Activated CD4-positive, alpha-beta T cell treated with anti-CD3 and anti-CD28 coated beads, Interleukin-2, amount 50 U/mL, for 16 hours (primary cell): ENCODE measurements around the gene MYO1G.

ENCODE experiments used
- DNase-seq: peaks from one replicate; pipeline ENCODE4 v3.0.0-alpha.2; 2020

The MYO1G gene

GRCh38 chr7:44980393-44981034 is 1.7 kb upstream of the MYO1G start:
- DNase-seq, result peak; percentile 90

- DNase-seq, result no peak
Observed at GRCh38 chr7:44979481-44980392, 922 bp upstream of the MYO1G start.

GRCh38 chr7:44977959-44978335 is 868 bp downstream of the MYO1G start:
- DNase-seq, result no peak

- peak; percentile 91 for DNase-seq
Observed at GRCh38 chr7:44977304-44977958, 1.4 kb downstream of the MYO1G start.

- no peak for DNase-seq
Observed at GRCh38 chr7:44976746-44977196, 2.0 kb downstream of the MYO1G start.

GRCh38 chr7:44976040-44976745 is 2.6 kb downstream of the MYO1G start:
- DNase-seq, result no peak

- DNase-seq, result no peak
Observed at GRCh38 chr7:44975331-44976039, 3.3 kb downstream of the MYO1G start.

- DNase-seq, result no peak
Observed at GRCh38 chr7:44974549-44974948, 4.3 kb downstream of the MYO1G start.

GRCh38 chr7:44973610-44974401 is 5.0 kb downstream of the MYO1G start:
- DNase-seq, result no peak

GRCh38 chr7:44972562-44972961 is 6.3 kb downstream of the MYO1G start:
- DNase-seq, result no peak

- DNase-seq, result no peak
Observed at GRCh38 chr7:44971902-44972441, 6.8 kb downstream of the MYO1G start.

GRCh38 chr7:44971188-44971901 is 7.5 kb downstream of the MYO1G start:
- no peak for DNase-seq

- no peak for DNase-seq
Observed at GRCh38 chr7:44970523-44971051, 8.2 kb downstream of the MYO1G start.

GRCh38 chr7:44969701-44970522 is 8.9 kb downstream of the MYO1G start:
- no peak for DNase-seq

- no peak for DNase-seq
Observed at GRCh38 chr7:44969049-44969700, 9.6 kb downstream of the MYO1G start.

GRCh38 chr7:44967571-44968446 is 11.0 kb downstream of the MYO1G start:
- no peak for DNase-seq

GRCh38 chr7:44966731-44967538 is 11.9 kb downstream of the MYO1G start:
- DNase-seq, result no peak
